GM21526 (cell line): Measurements from ENCODE around the gene CYBA.
"Not testable (repeated sequence)": the region's sequence is repeated elsewhere in the genome, so short reads cannot be mapped to it uniquely, and the experiment has no call there.

Source experiments
- ATAC-seq: cut with Tn5 transposase; IDR thresholded peaks from one replicate; pipeline ENCODE4 v1.9.1; 2021; ENCODE audit warnings: moderate library complexity; ENCODE audit not compliant: unreplicated experiment, low FRiP score

The CYBA gene

DNA sequence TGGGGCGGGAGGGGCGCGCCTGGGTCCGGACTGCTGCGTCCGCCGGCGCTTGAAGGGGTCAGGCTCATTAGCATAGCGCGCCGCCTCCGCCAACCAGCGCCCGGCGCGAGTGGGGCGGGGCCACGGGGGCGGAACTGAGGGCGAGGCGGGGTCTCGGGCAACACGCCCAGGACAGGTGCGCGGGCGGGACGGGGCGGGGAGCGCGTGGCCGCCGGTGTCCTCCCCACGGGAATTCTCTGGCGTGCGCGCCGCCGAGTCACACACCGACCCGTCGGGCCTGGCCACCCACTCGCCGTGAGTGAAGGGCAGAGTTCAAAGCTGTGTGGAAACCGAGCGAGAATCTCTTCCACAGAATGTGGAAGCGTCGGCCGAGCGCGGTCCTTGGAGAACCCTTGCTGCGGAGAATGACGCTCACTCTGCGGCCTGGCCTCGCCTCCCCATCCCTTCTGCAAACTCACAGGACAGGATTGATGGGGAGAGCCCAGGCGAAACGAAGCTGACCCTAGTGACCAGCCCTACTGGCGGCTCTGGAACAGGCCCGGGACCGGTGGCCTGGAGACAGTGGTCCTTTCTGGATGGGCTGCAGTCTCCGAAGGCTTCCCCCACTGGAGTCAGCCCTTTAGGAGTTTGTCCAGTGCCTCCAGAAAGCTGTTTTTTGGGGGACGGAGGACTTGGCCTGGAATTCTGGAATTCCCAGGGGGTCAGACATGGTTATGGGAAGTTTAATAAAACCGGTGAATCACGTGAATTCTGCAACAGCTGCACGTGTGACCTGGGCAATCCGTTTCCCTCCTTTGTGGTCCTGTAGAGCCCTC lies 35.8 kb upstream of the CYBA start, which contains the start of gene SNAI3:
SNAI3 (minus strand) TSS at position 69 of the 815 bp plus-strand sequence. CDS start 101 bp downstream, outside the sequence.
- peak; percentile 49 for ATAC-seq

DNA sequence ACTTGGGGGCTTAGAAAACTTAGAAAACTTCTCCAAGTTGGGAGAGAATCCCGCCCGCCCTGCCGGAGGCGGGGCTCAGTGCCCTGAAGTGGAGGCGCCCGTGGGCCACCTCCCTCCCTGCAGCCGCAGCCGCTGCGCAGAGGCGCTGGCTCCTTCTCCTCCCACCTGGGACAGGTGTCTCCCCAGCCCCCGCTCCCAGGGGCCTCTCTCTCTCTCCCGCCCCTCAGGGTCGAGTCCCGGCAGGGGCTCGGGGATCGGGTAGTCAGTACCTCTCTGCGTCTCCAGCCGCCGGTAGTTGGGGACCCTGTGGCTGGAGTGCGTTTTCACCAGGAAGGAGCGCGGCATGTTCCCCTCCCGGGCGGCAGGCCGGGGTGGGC lies 35.2 kb upstream of the CYBA start:
- ATAC-seq, result peak; percentile 4

DNA sequence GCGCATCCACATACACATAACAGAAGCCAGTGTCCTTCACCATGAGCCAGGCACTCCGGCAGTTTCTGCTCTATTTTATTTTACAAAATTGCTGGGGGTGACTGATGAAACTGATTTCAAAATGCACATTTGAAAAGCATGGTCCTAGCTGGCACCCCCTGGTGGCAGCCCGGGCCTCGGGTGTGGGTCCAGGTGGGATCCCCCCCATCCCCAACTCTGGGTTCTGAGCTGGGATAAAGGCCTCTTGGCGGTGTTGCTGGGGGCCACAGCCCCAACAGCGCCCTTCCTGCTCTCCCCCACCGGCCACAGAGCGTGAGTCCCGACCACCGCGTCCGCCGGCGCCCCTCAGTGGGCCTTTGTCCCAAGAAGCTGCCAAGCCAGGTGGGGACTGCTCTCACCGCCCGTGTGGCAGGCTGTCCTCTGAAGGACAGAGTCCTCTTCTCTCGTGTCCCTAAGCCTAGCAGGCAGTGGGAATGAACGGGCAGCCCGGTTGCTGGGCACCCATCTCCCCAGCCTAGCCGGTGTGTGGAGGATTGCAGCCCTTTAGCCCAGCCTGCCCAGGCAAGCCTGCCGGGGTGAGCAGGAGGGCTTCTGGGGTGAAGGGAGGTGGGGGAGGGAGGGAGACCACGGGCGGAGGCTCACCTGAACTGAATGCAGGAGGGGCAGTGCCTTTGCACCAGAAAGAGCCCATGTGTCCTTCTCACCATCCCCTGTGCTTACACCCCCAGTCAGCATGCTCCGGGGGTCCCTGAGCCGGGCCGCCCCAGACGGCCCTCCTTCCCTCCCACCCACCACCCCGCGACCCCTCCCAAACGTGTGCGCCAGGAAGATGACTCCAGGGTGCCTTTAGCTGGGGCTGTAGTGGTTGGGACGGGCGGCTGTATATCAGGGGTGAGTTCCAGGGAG lies 34.6 kb upstream of the CYBA start:
- ATAC-seq, result no peak

DNA sequence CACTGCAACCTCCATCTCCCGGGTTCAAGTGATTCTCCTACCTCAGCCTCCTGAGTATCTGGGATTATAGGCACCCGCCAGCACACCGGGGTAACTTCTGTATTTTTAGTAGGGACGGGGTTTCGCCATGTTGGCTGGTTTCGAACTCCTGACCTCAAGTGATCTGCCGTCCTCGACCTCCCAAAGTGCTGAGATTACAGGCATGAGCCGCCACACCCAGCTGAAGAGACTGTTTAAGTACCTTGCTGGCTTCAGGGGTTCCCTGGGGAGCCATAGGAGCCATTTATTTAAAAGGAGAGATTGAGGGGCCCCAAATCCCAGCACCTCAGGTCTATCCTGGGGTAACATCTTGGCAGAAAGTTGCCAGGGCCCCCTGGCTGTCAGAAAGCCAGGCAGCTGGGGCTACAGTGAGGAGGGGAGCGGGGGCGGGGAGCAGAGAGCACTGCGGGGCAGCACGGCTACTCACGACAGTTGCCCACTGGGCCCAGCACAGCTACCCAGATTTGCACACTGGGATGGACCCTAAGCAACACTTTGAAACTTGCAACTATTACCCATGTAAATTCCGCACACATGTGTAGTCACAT lies 33.8 kb upstream of the CYBA start:
- no peak for ATAC-seq

DNA sequence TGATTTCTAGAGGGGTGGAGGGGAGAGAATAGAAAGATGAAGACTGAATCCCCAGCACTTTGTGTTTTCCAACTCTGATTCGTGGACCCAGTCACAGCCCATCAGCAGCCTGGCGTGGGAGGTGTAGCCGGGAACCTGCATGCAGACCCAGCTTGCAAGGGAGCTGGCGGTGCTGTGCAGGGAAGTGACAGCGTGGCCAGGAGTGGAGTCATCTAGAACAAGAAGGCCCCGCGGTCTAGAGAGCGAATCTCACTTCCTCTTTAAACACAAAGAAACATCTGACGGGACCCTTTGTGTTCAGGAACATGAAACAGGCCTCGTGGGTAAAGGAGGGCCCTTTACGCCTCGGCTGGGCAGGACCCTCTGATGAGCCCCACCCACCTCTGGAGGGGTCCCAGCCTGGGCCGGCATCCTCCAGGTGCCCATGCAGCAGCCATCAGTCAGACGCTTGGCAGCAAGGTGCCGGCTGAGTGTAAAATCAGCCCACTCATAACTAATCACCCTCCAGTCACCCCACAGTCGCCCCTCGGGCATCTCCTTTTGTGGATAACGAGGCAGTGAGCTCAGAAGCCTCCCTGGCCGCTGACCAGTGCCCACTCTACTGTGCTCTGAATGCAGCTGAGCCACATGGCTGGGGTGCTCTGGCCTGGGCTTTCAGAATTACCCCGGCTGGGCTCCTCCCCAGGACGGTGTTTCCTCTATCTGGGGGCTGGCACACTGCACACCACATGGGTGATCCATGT lies 31.0 kb upstream of the CYBA start:
- peak; percentile 74 for ATAC-seq

DNA sequence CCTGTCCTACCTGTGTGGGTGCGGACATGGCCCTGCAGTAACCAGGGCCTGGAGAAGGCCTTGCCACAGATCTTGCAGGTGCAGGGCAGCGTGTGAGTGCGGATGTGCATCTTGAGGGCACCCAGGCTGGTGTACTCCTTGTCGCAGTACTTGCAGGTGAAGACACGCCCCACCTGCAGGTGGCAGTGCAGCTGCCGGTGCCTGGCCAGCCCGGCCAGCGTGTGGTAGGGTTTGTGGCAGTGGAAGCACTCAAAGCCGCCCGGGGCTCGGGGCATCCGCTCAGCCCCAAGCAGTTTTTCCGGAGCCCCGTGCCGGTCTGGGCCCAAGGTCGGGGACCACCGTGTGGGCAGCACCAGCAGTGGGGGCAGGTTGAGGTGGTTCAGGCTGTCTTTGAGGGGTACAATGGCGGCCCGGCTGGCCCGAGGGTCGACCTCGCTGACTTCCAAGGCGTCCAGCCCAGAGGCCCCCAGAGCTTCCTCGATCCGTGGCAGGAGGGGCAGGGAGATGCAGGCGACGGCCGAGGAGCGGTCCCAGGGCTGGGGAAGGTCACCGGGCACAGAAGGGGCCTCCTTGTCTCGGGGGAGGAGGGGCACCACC lies 30.3 kb upstream of the CYBA start:
- no peak for ATAC-seq

DNA sequence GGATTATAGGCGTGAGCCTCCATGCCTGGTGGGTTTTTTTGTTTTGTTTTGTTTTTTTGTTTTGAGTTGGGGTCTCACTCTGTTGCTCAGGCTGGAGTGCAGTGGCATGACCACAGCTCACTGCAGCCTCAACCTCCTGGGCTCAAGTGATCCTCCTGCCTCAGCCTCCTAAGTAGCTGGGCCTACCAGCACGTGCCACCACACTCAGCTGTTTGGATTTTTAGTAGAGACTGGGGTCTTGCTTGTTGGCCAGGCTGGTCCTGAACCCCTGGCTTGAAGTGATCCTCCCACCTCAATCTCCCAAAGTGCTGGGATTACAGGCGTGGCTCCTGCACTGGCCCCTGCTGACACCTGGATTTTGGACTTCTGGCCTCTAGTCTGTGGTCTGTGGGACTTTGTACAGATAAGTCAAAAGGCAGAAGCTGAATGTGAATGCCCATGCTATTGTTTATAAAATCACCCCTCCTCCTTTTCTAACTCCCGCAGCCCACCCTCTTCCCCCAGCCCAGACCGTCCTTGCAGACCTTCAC lies 29.8 kb upstream of the CYBA start:
- ATAC-seq, result no peak

DNA sequence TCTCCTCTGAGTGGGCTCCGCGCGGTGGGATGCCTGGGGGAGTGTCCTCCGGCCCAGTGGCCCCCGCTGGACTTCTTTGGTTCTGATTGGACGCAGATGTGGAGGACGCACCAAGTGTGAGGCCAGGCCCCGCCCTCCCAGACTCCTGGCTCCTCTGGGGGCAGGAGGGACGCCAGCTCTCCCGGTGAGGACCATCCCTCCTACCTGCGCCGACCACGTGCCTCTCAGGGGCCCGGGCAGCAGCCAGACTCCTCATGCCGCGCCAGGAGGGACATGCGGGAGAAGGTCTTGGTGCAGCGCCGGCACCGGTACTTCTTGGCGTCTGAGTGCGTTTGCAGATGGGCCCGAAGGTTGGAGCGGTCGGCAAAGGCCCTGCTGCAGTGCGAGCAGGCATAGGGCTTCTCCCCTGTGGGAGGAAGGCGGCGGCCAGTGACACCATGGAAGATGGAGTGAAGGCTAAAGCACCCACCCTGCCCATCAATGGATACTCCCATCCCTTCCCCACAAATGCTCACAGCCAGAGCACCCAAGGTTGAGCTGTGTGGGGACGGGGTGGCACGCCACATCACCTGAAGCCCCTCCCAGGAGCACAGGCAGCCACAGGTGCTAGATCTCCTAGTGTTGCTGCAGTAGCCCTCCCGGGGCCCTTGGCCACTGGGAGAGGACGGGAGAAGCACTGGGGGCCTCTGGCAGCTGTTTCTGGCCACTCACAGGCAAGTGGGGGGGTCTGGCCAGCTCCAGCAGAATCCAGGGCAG lies 27.5 kb upstream of the CYBA start:
- no peak for ATAC-seq

DNA sequence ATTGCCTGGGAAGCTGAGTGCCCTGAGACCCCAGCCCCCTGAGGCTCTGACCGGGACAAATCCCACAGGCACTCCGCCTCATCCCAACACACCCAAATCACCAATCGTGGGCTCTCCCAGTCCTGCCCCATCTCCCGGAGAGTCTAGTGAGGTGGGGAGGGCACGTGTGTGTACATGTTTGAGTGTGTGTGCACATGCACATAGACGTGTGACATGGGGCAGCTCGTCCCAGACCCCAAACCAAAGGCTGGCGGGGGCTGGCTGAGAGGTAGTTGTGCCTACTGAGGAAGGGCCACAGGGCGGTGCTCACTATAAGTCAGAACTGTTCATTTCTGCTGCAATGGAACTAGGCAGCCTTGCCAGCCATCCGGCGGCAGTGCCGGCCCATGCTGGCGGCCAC lies 26.9 kb upstream of the CYBA start:
- ATAC-seq, result no peak

DNA sequence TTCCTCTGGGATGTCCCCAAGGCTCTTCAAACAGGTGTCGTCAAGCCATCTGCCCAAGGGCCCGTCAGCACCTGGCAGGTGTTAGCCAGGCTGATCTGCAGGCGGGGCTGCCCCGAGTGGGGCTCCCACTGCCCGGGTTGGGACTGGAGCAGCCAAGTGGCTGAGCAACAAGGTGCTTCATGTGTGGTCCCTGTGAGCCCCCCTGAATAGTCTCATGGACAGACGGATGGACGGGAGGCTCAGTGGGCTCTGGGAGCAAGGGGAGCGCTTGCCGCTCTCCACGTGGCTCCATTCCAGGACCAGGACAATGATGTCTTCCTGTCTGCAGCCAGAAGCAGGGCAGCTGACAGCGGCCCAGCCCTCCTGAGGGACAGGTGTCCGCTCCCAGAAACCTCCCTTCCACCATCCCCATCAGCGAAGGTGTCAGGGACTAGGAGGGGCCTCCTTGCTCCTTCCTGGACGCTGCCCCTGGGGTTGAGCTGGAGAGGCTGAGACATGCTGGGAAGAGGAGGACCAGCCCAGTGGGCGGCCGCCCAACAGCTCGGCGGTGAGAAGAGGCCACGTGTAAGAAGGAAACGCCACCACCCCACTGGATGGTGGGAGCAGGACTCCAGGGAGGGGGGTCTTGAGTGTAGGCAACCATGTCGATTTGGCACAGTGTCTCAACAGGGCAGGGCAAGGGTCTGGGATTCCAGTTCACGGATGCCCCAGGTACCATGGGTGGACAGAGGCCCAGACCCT lies 25.8 kb upstream of the CYBA start:
- ATAC-seq, result no peak

DNA sequence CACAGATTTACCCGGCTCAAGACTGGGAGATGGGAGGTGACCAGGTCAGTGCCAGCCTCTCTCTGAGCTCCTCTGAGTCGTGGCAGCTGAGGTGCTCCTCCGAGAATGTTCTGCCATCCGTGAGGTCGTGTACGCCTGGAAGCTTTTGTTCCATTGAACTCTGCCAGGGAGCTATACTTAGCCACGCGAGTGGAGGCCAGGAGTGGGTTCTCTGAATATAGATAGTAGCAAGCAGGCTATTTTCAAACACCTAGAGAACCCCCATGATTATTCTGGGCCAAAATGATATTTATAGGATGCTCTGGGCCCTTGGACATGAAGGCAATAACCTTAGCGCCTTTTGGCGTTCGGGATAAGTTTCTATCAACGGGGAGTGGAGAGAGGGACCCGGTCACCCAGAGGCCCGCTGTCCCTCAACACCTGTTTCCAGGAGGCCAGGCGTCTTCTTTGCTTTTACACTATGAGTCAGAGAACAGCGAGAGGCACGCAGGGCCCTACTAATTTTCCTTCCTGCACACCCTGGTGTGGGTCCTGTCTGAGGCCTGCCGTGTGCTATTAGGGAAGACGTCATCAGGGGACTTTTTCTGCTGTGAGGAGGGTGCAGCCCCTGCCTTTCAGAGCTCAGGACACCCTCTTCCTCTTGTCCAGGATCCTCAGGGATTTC lies 23.0 kb upstream of the CYBA start:
- ATAC-seq, result no peak

DNA sequence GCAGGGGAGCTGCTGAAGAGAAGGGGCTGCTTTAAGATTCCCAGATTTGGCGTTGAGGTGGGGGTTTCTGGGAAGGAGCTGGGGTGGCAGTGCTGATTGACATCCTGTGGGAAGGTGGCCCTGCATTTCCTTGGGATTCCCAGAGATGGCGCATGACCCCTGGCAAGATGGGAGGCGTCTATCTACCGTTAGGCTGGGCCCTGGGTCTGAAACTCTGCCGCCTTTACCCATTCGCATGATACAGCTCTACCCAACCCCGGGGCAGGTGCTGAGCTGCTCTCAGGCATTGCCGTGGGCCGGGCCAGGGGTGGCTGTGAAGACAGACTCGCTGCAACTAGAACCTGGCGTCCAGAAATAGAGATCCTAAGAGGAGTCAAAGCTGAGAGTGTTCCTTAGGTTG lies 21.9 kb upstream of the CYBA start:
- ATAC-seq, result no peak

DNA sequence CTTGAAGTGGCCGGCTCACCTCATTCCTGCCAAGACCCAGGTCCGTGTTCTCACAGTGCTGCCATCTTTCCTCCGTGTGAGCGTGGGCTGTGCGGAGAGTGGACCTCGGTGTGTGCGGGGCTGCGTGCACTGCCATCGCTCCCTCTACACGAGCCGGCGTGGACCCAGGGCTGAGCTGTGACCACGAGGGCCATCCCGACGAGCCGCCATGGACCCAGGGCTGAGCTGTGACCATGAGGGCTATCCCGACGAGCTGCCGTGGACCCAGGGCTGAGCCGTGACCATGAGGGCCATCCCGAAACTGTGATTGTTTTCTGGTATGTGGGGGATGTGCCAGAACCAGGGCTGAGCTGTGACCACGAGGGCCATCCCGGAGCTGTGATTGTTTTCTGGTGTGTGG lies 21.0 kb upstream of the CYBA start:
- ATAC-seq, result no peak

DNA sequence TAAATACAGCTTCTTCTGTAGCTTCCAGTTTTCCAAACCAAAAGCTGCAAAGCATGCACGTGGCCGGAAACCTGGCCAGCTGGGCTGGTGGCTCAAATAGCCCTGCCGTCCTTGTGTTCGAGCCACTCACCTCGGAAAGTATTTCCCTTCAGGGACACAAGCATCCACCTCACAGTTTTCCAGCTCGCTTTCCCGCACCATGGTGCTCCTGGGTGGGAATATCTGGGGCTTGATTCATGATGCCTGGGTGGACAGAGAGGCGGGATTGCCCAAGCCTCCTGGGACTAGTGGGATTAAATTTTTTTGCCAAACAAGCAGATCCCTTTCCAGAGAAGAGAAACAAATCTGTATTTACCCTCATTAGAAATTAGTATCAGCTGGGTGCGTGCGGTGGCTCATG lies 19.1 kb upstream of the CYBA start:
- ATAC-seq, result no peak

DNA sequence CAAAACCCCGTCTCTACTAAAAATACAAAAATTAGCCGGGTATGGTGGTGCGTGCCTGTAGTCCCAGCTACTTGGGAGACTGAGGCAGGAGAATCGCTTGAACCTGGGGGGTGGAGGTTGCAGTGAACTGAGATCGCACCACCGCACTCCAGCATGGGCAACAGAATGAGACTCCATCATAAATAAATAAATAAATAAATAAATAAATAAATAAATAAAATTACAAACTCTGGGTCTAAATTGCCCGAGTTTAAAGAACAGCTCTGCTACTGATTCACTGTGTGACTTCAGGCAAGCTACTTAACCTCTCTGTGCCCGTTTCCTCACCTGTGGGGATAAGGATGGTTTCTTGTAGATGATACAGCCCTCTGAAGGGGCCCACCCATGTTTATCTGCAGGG lies 18.6 kb upstream of the CYBA start:
- not testable (repeated sequence) for ATAC-seq

DNA sequence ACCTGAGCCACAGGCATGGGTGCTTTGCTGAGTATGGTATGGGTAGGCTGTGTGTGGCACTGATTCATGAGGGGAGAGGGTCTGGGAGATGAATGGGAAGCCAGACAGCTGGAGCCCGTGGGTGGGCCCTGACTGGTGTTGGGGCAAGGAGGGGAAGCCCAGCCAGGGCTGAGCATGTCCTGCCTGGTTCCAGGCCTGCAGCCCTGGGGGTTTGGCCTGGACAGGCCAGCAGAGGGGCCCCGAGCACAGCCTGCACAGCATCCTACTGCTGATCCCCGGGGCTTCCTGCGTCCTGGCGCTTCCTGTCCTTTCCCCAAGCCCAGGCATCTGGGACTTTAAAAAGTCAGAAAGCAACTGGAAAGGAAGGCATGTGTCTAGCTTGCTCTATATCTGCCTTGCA lies 16.6 kb upstream of the CYBA start:
- no peak for ATAC-seq

DNA sequence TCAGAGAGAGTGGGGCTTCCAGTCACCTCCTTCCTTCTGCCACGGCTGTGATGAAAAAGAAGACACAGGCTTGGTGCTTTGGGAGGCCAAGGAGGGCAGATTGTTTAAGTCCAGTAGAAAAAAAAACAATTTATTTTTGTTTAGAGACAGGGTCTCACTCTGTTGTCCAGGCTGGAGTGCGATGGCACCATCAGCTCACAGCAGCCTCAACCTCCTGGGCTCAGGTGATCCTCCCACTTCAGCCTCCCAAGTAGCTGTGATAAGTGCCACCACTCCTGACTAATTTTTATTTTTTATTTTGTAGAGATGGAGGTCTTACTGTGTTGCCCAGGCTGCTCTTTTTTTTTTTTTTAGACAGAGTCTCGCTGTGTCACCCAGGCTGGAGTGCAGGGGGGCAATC lies 14.7 kb upstream of the CYBA start:
- no peak for ATAC-seq

DNA sequence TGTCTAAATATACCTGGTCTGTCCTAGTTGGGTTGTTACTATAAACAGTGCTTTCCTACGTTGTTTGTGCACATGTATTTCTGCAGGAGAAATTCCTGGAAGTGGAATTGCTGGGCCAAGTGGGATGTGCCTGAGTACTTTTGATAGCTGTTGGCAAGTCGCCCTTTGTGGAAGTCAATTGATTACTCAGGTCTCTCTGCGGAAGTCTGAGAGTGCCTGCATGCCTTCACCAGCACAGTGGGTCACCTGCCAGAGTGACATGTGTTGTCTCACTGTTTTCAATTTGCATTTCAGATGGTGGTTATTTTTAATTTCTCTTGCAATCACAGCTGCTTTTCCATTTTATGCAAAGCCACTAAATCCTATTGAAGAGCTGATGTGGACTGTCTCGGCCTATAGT lies 14.3 kb upstream of the CYBA start:
- no peak for ATAC-seq
